HG03432 (cell line): ENCODE results near the gene MCAT.

Experiments
- ATAC-seq: cut with Tn5 transposase; IDR thresholded peaks from one replicate; pipeline ENCODE4 v1.9.1; 2021; ENCODE audit warnings: mild to moderate bottlenecking, moderate library complexity; ENCODE audit not compliant: unreplicated experiment

MCAT gene

GRCh38 chr22:43173566-43173965, 30.4 kb upstream of the MCAT start:
- ATAC-seq: no peak

- no peak for ATAC-seq
Measured at GRCh38 chr22:43172191-43172590, 29.0 kb upstream of the MCAT start.

GRCh38 chr22:43171607-43172006, 28.4 kb upstream of the MCAT start:
- ATAC-seq: no peak

- no peak for ATAC-seq
Measured at GRCh38 chr22:43171019-43171491, 27.9 kb upstream of the MCAT start.

- ATAC-seq: no peak
Measured at GRCh38 chr22:43170131-43170480, 26.9 kb upstream of the MCAT start.

GRCh38 chr22:43169310-43170130, 26.3 kb upstream of the MCAT start:
- no peak for ATAC-seq

- no peak for ATAC-seq
Measured at GRCh38 chr22:43168471-43169309, 25.5 kb upstream of the MCAT start.

- no peak for ATAC-seq
Measured at GRCh38 chr22:43167001-43167589, 23.9 kb upstream of the MCAT start.

GRCh38 chr22:43166132-43166930, 23.1 kb upstream of the MCAT start:
- no peak for ATAC-seq

GRCh38 chr22:43164636-43165035, 21.4 kb upstream of the MCAT start:
- ATAC-seq: no peak

- no peak for ATAC-seq
Measured at GRCh38 chr22:43163241-43163795, 20.1 kb upstream of the MCAT start.

GRCh38 chr22:43162412-43163150, 19.4 kb upstream of the MCAT start:
- ATAC-seq: no peak

- ATAC-seq: no peak
Measured at GRCh38 chr22:43160497-43161126, 17.4 kb upstream of the MCAT start.

- ATAC-seq: no peak
Measured at GRCh38 chr22:43159484-43160178, 16.4 kb upstream of the MCAT start.

- ATAC-seq: no peak
Measured at GRCh38 chr22:43158778-43159483, 15.7 kb upstream of the MCAT start.

GRCh38 chr22:43157874-43158546, 14.8 kb upstream of the MCAT start:
- ATAC-seq: no peak

- no peak for ATAC-seq
Measured at GRCh38 chr22:43156413-43156812, 13.2 kb upstream of the MCAT start.

- no peak for ATAC-seq
Measured at GRCh38 chr22:43155789-43156188, 12.6 kb upstream of the MCAT start.
